ENCODE data around the gene HIPK4. TPM values are rescaled to one million over a fixed set of nuclear protein-coding genes. Genes with fewer than 3 reads are reported as not detected.
A peak's percentile ranks its signal among the peaks of the same experiment; 100 is the strongest.

The HIPK4 gene
- total and polyA plus RNA-seq, 2 of the 8 experiments (the other 6 are each of a cell fraction or from before 2014, with no cell fraction given) = 0.15 to 0.57 TPM

GRCh38 chr19:40394816-40395210, 4.8 kb upstream of the HIPK4 start:
- H2AK5ac ChIP-seq (ENCODE audit: low read depth, low read length) = no peak overlapping the region
- 78% methylated on average over 11 of the region's 13 CpGs; no CpG with 5 or more reads in 1 of the 2 experiments for WGBS, 2 experiments (ENCODE audit: extremely low coverage in 1 of 2, insufficient coverage in 1 of 2, insufficient read length in 1 of 2, insufficient replicate concordance in 2 of 2, low coverage in 1 of 2, low lambda C conversion rate in 2 of 2, missing lambda C conversion rate in 1 of 2)
- H3K4me1 ChIP-seq (replicated peaks in 1 of 4; ENCODE audit: control insufficient read depth in 3 of 4, insufficient read depth in 4 of 4, low read length in 3 of 4) = peaks cover 0 to 7% (median 5%) of the 10 kb centered on the region in 4 experiments; a peak in 5 of 7 replicates
- no peak overlapping the region for H3K18ac ChIP-seq (ENCODE audit: extremely low read depth, low read length)
- no peak overlapping the region for H3K4me3 ChIP-seq (ENCODE audit: extremely low read depth in 1 of 4, insufficient read depth in 2 of 4, low read depth in 3 of 4, low read length in 4 of 4)
- peak overlapping the region; percentile 55; the same call in 1 of the 2 replicates for H2BK12ac ChIP-seq (ENCODE audit: low read depth, low read length)
- peaks cover 0 to 8% (median 5%) of the 10 kb centered on the region in 4 experiments; a peak in 6 of 7 replicates for H3K27me3 ChIP-seq (replicated peaks in 1 of 4; ENCODE audit: control insufficient read depth in 3 of 4, extremely low read depth in 1 of 4, insufficient read depth in 3 of 4, low read length in 3 of 4)
- H3K79me2 ChIP-seq (ENCODE audit: control insufficient read depth in 1 of 2, insufficient read depth in 2 of 2, low read length in 2 of 2) = no peaks in the 10 kb centered on the region
- H3K14ac ChIP-seq (ENCODE audit: insufficient read length) = no peak overlapping the region
- no peaks in the 10 kb centered on the region for H3K36me3 ChIP-seq (ENCODE audit: control insufficient read depth in 2 of 4, insufficient read depth in 4 of 4, low read length in 3 of 4)
- no peak overlapping the region for H2BK120ac ChIP-seq (replicated peaks; ENCODE audit: low read depth, low read length)
- H4K5ac ChIP-seq (ENCODE audit: insufficient read length, low read depth, low read length) = no peak overlapping the region
- 0 out of 2 replicates have a peak overlapping the region, but pooled peaks have one; percentile 16 for H2BK15ac ChIP-seq (ENCODE audit: low read length)
- DNase-seq (ENCODE audit: low read depth in 1 of 2, low spot score in 2 of 2) (no peak), FAIRE-seq (no peak)
- no peak overlapping the region for H3K4ac ChIP-seq (replicated peaks; ENCODE audit: insufficient read length, low read depth, low read length)
- peaks cover 3% of the 10 kb centered on the region; the same call in 1 of the 2 replicates for H3K23me2 ChIP-seq (ENCODE audit: low read depth, low read length)
- H3K27ac ChIP-seq (ENCODE audit: low read depth, low read length) = no peak overlapping the region
- no peak overlapping the region; the same call in 1 of the 2 replicates for H2BK5ac ChIP-seq (ENCODE audit: low read depth, low read length)
- no peak overlapping the region for H3K56ac ChIP-seq (replicated peaks; ENCODE audit: insufficient read length, low read depth, low read length)
- H3K23ac ChIP-seq (ENCODE audit: insufficient read length) = no peak overlapping the region
- H3K9me3 ChIP-seq (ENCODE audit: insufficient read depth in 2 of 2, low read depth in 1 of 2, low read length in 1 of 2) = no peaks in the 10 kb centered on the region
- H2AFZ ChIP-seq (ENCODE audit: low read length) = no peak overlapping the region
- no peak overlapping the region for H3K9ac ChIP-seq (replicated peaks in 1 of 4; ENCODE audit: extremely low read depth in 1 of 4, low read depth in 3 of 4, low read length in 3 of 4)
- H4K91ac ChIP-seq (replicated peaks; ENCODE audit: insufficient read length, low read length) = no peak overlapping the region
- no peaks in the 10 kb centered on the region for H3K79me1 ChIP-seq (ENCODE audit: low read depth, low read length)
- H2BK20ac ChIP-seq (ENCODE audit: low read length) = no peak overlapping the region
- no peak overlapping the region for H4K8ac ChIP-seq (ENCODE audit: extremely low read depth, insufficient read depth, low read length)
- H4K20me1 ChIP-seq (replicated peaks in 1 of 2; ENCODE audit: control insufficient read depth in 1 of 2, insufficient read depth in 2 of 2, low read length in 2 of 2) = peaks cover 0 to 1% of the 10 kb centered on the region in 2 experiments
- POLR2A ChIA-PET (ENCODE audit: partially characterized antibody) = interaction anchor here (0.8 to 5.4 kb wide), 5 partner anchors 9 to 31 kb away, joined by 3 to 24 read pairs (median 4); partner anchors contain the start of gene SERTAD1
- CTCF ChIA-PET (ENCODE audit: partially characterized antibody) = interaction anchor here (0.5 to 1.6 kb wide), 10 partner anchors 9 to 189 kb away, joined by 3 to 7 read pairs (median 3); no protein-coding TSS in a partner anchor
- H3K4me2 ChIP-seq (ENCODE audit: insufficient read depth in 1 of 2, low read depth in 2 of 2, low read length in 2 of 2) = no peak overlapping the region
- TF ChIP-seq EP300 (IDR thresholded peaks at IDR 0.05; ENCODE audit: borderline replicate concordance in 1 of 2, low read depth in 2 of 2, low read length in 2 of 2) = no peak
- TF ChIP-seq POLR2AphosphoS5 (IDR thresholded peaks at IDR 0.05; ENCODE audit: low read depth, low read length) = no peak
- TF ChIP-seq EGR1 (IDR thresholded peaks at IDR 0.05; ENCODE audit: borderline replicate concordance, low read depth, low read length) = no peak
- no peak for TF ChIP-seq TEAD4 (IDR thresholded peaks at IDR 0.05; ENCODE audit: low read depth, low read length)
- no peak for TF ChIP-seq JUN (IDR thresholded peaks at IDR 0.05; ENCODE audit: low read depth, low read length)
- TF ChIP-seq PHF8 (conservative IDR thresholded peaks at IDR 0.05; ENCODE audit: low read depth, low read length) = no peak
- no peak for TF ChIP-seq CBX8 (IDR thresholded peaks at IDR 0.05; ENCODE audit: borderline replicate concordance, low read depth, low read length)
- no peak for TF ChIP-seq SIX5 (IDR thresholded peaks at IDR 0.05; ENCODE audit: low read depth, low read length)
- no peak for TF ChIP-seq NRF1 (IDR thresholded peaks at IDR 0.05; ENCODE audit: low read depth, low read length)
- no peak for TF ChIP-seq HDAC2 (IDR thresholded peaks at IDR 0.05; ENCODE audit: borderline replicate concordance in 1 of 2, low read depth in 2 of 2, low read length in 2 of 2)
- TF ChIP-seq RNF2 (IDR thresholded peaks at IDR 0.05; ENCODE audit: borderline replicate concordance, low read depth, low read length, missing control alignments, poor library complexity, severe bottlenecking) = no peak
- TF ChIP-seq TCF12 (IDR thresholded peaks at IDR 0.05; ENCODE audit: low read depth, low read length) = no peak
- TF ChIP-seq CHD1 (IDR thresholded peaks at IDR 0.05; ENCODE audit: low read depth, low read length) = no peak
- TF ChIP-seq YY1 (IDR thresholded peaks at IDR 0.05; ENCODE audit: low read depth, low read length) = no peak

Data from H1 (cell line).